Measurements from ENCODE around the gene PIGR. TPM values are rescaled to one million over a fixed set of nuclear protein-coding genes. Genes with fewer than 3 reads are reported as not detected.

PIGR gene
- total and polyA plus RNA-seq, 7 donors, result 0.06 to 0.64 (median 0.48) TPM

- 88 to 97% (median 92%) methylated on average over 2 of the region's 2 CpGs for WGBS, 3 donors
- ATAC-seq, result no peak
- H3K27me3 ChIP-seq (ENCODE audit: insufficient read depth in 3 of 3, low read length in 2 of 3), result peaks cover 0 to 6% (median 0%) of the 10 kb centered on the region in 3 donors
- H3K4me3 ChIP-seq, result no peak overlapping the region
- intact Hi-C loops (cut with DNase I), result no loop called here
- TF ChIP-seq CTCF (IDR thresholded peaks at IDR 0.05), result no peak
- peaks cover under 1% of the 10 kb centered on the region for H3K9me3 ChIP-seq
- no peak overlapping the region for H3K27ac ChIP-seq
- DNase-seq, result no peak
- no peaks in the 10 kb centered on the region for H3K36me3 ChIP-seq (ENCODE audit: insufficient read depth in 1 of 2, low read depth in 1 of 2)
- no peaks in the 10 kb centered on the region for H3K4me1 ChIP-seq
Measured at GRCh38 chr1:206883876-206884275, 62.4 kb downstream of the PIGR start.

GRCh38 chr1:206883160-206883559, 63.1 kb downstream of the PIGR start:
- no peak for TF ChIP-seq CTCF (IDR thresholded peaks at IDR 0.05)

GRCh38 chr1:206882555-206882954, 63.7 kb downstream of the PIGR start:
- intact Hi-C loops (cut with DNase I), result no loop called here
- Histone ChIP-seq H3K4me1 (no peaks in the 10 kb centered on the region), H3K27me3 (ENCODE audit: insufficient read depth in 3 of 3, low read length in 2 of 3) (peaks cover 0 to 6% (median 0%) of the 10 kb centered on the region in 3 donors), H3K9me3 (peaks cover 9% of the 10 kb centered on the region), H3K4me3 (no peak overlapping the region), H3K27ac (no peak overlapping the region), H3K36me3 (ENCODE audit: insufficient read depth in 1 of 2, low read depth in 1 of 2) (no peaks in the 10 kb centered on the region)
- no peak for ATAC-seq
- 63 to 73% (median 71%) methylated on average over 3 of the region's 3 CpGs for WGBS, 3 donors
- no peak for DNase-seq
- no peak for TF ChIP-seq CTCF (IDR thresholded peaks at IDR 0.05)

More at GRCh38 chr1:206883160-206883559, 63.1 kb downstream of the PIGR start:
- no peak for ATAC-seq
- H3K27me3 ChIP-seq (ENCODE audit: insufficient read depth in 3 of 3, low read length in 2 of 3), result peaks cover 0 to 6% (median 0%) of the 10 kb centered on the region in 3 donors
- H3K27ac ChIP-seq, result no peak overlapping the region
- DNase-seq, result no peak
- H3K9me3 ChIP-seq, result peaks cover 7% of the 10 kb centered on the region
- 84 to 97% (median 94%) methylated on average over 1 of the region's 1 CpG for WGBS, 3 donors
- no peak overlapping the region for H3K4me3 ChIP-seq
- H3K4me1 ChIP-seq, result no peaks in the 10 kb centered on the region
- no peaks in the 10 kb centered on the region for H3K36me3 ChIP-seq (ENCODE audit: insufficient read depth in 1 of 2, low read depth in 1 of 2)
- intact Hi-C loops (cut with DNase I), result no loop called here

- Histone ChIP-seq H3K4me1 (no peaks in the 10 kb centered on the region), H3K36me3 (ENCODE audit: insufficient read depth in 1 of 2, low read depth in 1 of 2) (no peaks in the 10 kb centered on the region), H3K27me3 (ENCODE audit: insufficient read depth in 3 of 3, low read length in 2 of 3) (no peaks in the 10 kb centered on the region), H3K4me3 (no peak overlapping the region), H3K9me3 (peaks cover 9% of the 10 kb centered on the region), H3K27ac (no peak overlapping the region)
- TF ChIP-seq CTCF (IDR thresholded peaks at IDR 0.05), result no peak
- WGBS, 3 donors, result 72 to 77% (median 73%) methylated on average over 3 of the region's 3 CpGs
- ATAC-seq, result no peak
- intact Hi-C loops (cut with DNase I), result no loop called here
- DNase-seq, result no peak
Measured at GRCh38 chr1:206880314-206880713, 66.0 kb downstream of the PIGR start.

Other genes starting within 250 kb of the PIGR start
- gene IL19, start 175.7 kb downstream of the PIGR start, total RNA-seq, result not detected
- not detected for gene IL19, start 175.7 kb downstream of the PIGR start, polyA plus RNA-seq
- gene IL10, start 174.0 kb downstream of the PIGR start, total RNA-seq, result under 1 TPM in 3 of 4 donors, not detected in 1; 0.32 to 0.44 (median 0.44) TPM
- under 1 TPM; 0.20 to 0.82 (median 0.22) TPM for gene IL10, start 174.0 kb downstream of the PIGR start, polyA plus RNA-seq
- gene IL20, start 80.8 kb downstream of the PIGR start, total RNA-seq, result 1 to 10 TPM in 1 of 4 donors, not detected in 3; 1.2 TPM
- gene IL20, start 80.8 kb downstream of the PIGR start, polyA plus RNA-seq, result not detected
- gene IL24, start 49.0 kb downstream of the PIGR start, total RNA-seq, result 10 to 100 TPM in 1 of 4 donors, under 1 TPM in 1, not detected in 2; 0.23 to 20.3 TPM
- 1 to 10 TPM in 1 of 3 donors, under 1 TPM in 2; 0.05 to 1.7 (median 0.20) TPM for gene IL24, start 49.0 kb downstream of the PIGR start, polyA plus RNA-seq
- 10 to 100 TPM in 2 of 4 donors, 1 to 10 TPM in 2; 2.3 to 29.5 (median 12.0) TPM for gene FCMR, start 24.5 kb downstream of the PIGR start, total RNA-seq
- gene FCMR, start 24.5 kb downstream of the PIGR start, polyA plus RNA-seq, result 1 to 10 TPM; 1.0 to 8.4 (median 2.2) TPM
- not detected for gene FCAMR, start 24.0 kb upstream of the PIGR start, total RNA-seq
- gene FCAMR, start 24.0 kb upstream of the PIGR start, polyA plus RNA-seq, result not detected
- 1 to 10 TPM in 1 of 4 donors, under 1 TPM in 3; 0.12 to 1.4 (median 0.35) TPM for gene C1orf116, start 86.3 kb upstream of the PIGR start, total RNA-seq
- under 1 TPM; 0.14 to 0.49 (median 0.35) TPM for gene C1orf116, start 86.3 kb upstream of the PIGR start, polyA plus RNA-seq
- gene YOD1, start 104.7 kb upstream of the PIGR start, total RNA-seq, result 1 to 10 TPM; 3.9 to 7.0 (median 6.0) TPM
- 1 to 10 TPM; 4.4 to 5.6 (median 5.4) TPM for gene YOD1, start 104.7 kb upstream of the PIGR start, polyA plus RNA-seq
- gene PFKFB2, start 106.8 kb upstream of the PIGR start, total RNA-seq, result 100 to 1,000 TPM in 1 of 4 donors, 10 to 100 TPM in 3; 36.0 to 149 (median 46.4) TPM
- 10 to 100 TPM in 2 of 3 donors, 1 to 10 TPM in 1; 3.9 to 32.9 (median 15.4) TPM for gene PFKFB2, start 106.8 kb upstream of the PIGR start, polyA plus RNA-seq
- gene C4BPB, start 142.4 kb upstream of the PIGR start, total RNA-seq, result under 1 TPM in 3 of 4 donors, not detected in 1; 0.25 to 0.48 (median 0.27) TPM
- under 1 TPM in 2 of 3 donors, not detected in 1; 0.08 to 0.12 TPM for gene C4BPB, start 142.4 kb upstream of the PIGR start, polyA plus RNA-seq
- gene C4BPA, start 157.8 kb upstream of the PIGR start, total RNA-seq, result under 1 TPM in 1 of 4 donors, not detected in 3; 0.15 TPM
- not detected for gene C4BPA, start 157.8 kb upstream of the PIGR start, polyA plus RNA-seq